CD14-positive monocyte (primary cell): ENCODE data around the gene MMP28. TPM values are rescaled to one million over a fixed set of nuclear protein-coding genes. Genes with fewer than 3 reads are reported as not detected.

Experiments
- DNase-seq, 3 donors: peaks; one replicate each; pipeline ENCODE4 v3.0.0-alpha.2; 2011 to 2022
- H2AFZ ChIP-seq: 2 replicates; pipeline ENCODE4 v1.6.0; 2012; ENCODE audit warnings: mild to moderate bottlenecking, low read depth, low read length, inconsistent platforms; ENCODE audit not compliant: insufficient read depth, poor library complexity, severe bottlenecking
- H3K27ac ChIP-seq, 2 donors: 1 replicate in 1 of 2; 2 replicates in 1 of 2; pipeline ENCODE4 v1.5.1; 2012 to 2013; ENCODE audit warnings: low read length in 2 of 2, control low read depth in 1 of 2, inconsistent platforms in 1 of 2, low read depth in 1 of 2, mild to moderate bottlenecking in 1 of 2
- H3K27me3 ChIP-seq, 2 donors: one replicate each; pipeline versions ENCODE4 v1.6.0 to v1.6.1; 2011 to 2013; ENCODE audit warnings: low read length in 2 of 2; ENCODE audit not compliant: control insufficient read depth in 2 of 2, insufficient read depth in 2 of 2
- H3K36me3 ChIP-seq, 2 donors: replicated peaks in 1 of 2; 1 replicate in 1 of 2; 2 replicates in 1 of 2; pipeline versions ENCODE4 v1.5.1 to v1.6.1; 2012 to 2013; ENCODE audit warnings: low read length in 2 of 2, control low read depth in 1 of 2, inconsistent platforms in 1 of 2, mild to moderate bottlenecking in 1 of 2; ENCODE audit not compliant: insufficient read depth in 2 of 2, control insufficient read depth in 1 of 2
- H3K4me1 ChIP-seq, 2 donors: 1 replicate in 1 of 2; 2 replicates in 1 of 2; pipeline versions ENCODE4 v1.5.1 to v1.6.1; 2012 to 2013; ENCODE audit warnings: low read length in 2 of 2, control low read depth in 1 of 2, inconsistent platforms in 1 of 2, mild to moderate bottlenecking in 1 of 2, moderate library complexity in 1 of 2; ENCODE audit not compliant: insufficient read depth in 2 of 2, control insufficient read depth in 1 of 2
- H3K4me2 ChIP-seq: replicated peaks from 2 replicates; pipeline ENCODE3; 2012; ENCODE audit warnings: low read length, moderate library complexity, mild to moderate bottlenecking; ENCODE audit not compliant: poor library complexity, severe bottlenecking; ENCODE audit errors: extremely low read depth
- H3K4me3 ChIP-seq, 3 experiments: fragments of 200-600 bp in 1 of 3; sonication (generic) in 1 of 3; replicated peaks in 1 of 3; 1 replicate in 2 of 3; 2 replicates in 1 of 3; pipeline ENCODE4 v1.5.1; 2011 to 2013; ENCODE audit warnings: low read length in 3 of 3, mild to moderate bottlenecking in 3 of 3, control low read depth in 2 of 3, low read depth in 2 of 3, inconsistent platforms in 1 of 3, moderate library complexity in 1 of 3
- H3K79me2 ChIP-seq: 2 replicates; pipeline ENCODE4 v1.6.0; 2012; ENCODE audit warnings: mild to moderate bottlenecking, control low read depth, inconsistent platforms, low read length, moderate library complexity; ENCODE audit not compliant: insufficient read depth
- H3K9ac ChIP-seq: 2 replicates; pipeline ENCODE4 v1.6.0; 2017; ENCODE audit warnings: low read length, mild to moderate bottlenecking; ENCODE audit not compliant: insufficient read depth, poor library complexity, severe bottlenecking
- H3K9me3 ChIP-seq, 2 donors: replicated peaks in 1 of 2; 1 replicate in 1 of 2; 2 replicates in 1 of 2; pipeline versions ENCODE4 v1.5.1 to v1.6.1; 2012 to 2013; ENCODE audit warnings: low read length in 2 of 2, control low read depth in 1 of 2; ENCODE audit not compliant: control insufficient read depth in 1 of 2, insufficient read depth in 1 of 2
- H4K20me1 ChIP-seq: 2 replicates; pipeline ENCODE4 v1.6.0; 2012; ENCODE audit warnings: mild to moderate bottlenecking, low read length, control low read depth, moderate library complexity; ENCODE audit not compliant: insufficient read depth
- H3K27ac Mint-ChIP-seq, 7 donors: one replicate each; pipeline ENCODE4 v1.8.0; 2020; ENCODE audit warnings: mild to moderate bottlenecking in 7 of 7, mixed read lengths in 7 of 7, moderate library complexity in 6 of 7, inconsistent platforms in 2 of 7
- H3K27me3 Mint-ChIP-seq, 3 donors: one replicate each; pipeline ENCODE4 v1.8.0; 2021 to 2022; ENCODE audit warnings: low read depth in 3 of 3, mild to moderate bottlenecking in 3 of 3, mixed read lengths in 3 of 3, moderate library complexity in 3 of 3, inconsistent platforms in 1 of 3
- H3K36me3 Mint-ChIP-seq, 2 donors: one replicate each; pipeline ENCODE4 v1.8.0; 2020; ENCODE audit warnings: mixed read lengths in 2 of 2, inconsistent platforms in 1 of 2, mild to moderate bottlenecking in 1 of 2
- H3K4me1 Mint-ChIP-seq: one replicate; pipeline ENCODE4 v1.8.0; 2020; ENCODE audit warnings: mild to moderate bottlenecking, mixed read lengths
- H3K4me3 Mint-ChIP-seq, 2 donors: one replicate each; pipeline ENCODE4 v1.8.0; 2020; ENCODE audit warnings: mild to moderate bottlenecking in 2 of 2, mixed read lengths in 2 of 2, moderate library complexity in 1 of 2
- H3K9me3 Mint-ChIP-seq, 7 donors: one replicate each; pipeline ENCODE4 v1.8.0; 2020 to 2022; ENCODE audit warnings: mixed read lengths in 7 of 7, mild to moderate bottlenecking in 6 of 7, moderate library complexity in 6 of 7, inconsistent platforms in 2 of 7
- WGBS: methylation state at CpG from one replicate; pipeline ENCODE4 v1.1.5; 2013; ENCODE audit warnings: missing lambda C conversion rate; ENCODE audit not compliant: insufficient coverage; 5-methylcytosine and 5-hydroxymethylcytosine counted together
- intact Hi-C, 2 donors: fragments of 100-400 bp; cut with micrococcal nuclease; formaldehyde crosslinking; loops; one replicate each; pipeline versions ENCODE4 v1.15.0 to v1.15.1; 2023
- polyA plus RNA-seq, 3 donors: library from polyadenylated mRNA; depleted of rRNA in 1 of 3; unstranded in 2 of 3; stranded (reverse) in 1 of 3; fragments of 300-500 nt in 2 of 3; fragments of >200 nt in 1 of 3; fragmentation: Illumina TruSeq in 2 of 3; gene quantifications; 1 replicate in 2 of 3; 2 replicates in 1 of 3; pipeline ENCODE4 v1.2.3, GENCODE V29; 2012 to 2021
- TF ChIP-seq, protein P1 (sequence below): fragments of 200-600 bp; IDR thresholded peaks from one replicate; pipeline ENCODE4 v1.8.0; 2022; ENCODE audit warnings: antibody characterized with exemption, mild to moderate bottlenecking

MMP28 gene
- polyA plus RNA-seq, 3 donors, result not detected

- H3K79me2 ChIP-seq, result no peaks in the 10 kb centered on the region
- intact Hi-C loops, result no loop called here
- no peak for DNase-seq
- H3K27ac Mint-ChIP-seq, result peak overlapping the region in 1 of 7 donors; percentile 0
- H3K4me1 Mint-ChIP-seq, result peaks cover 11% of the 10 kb centered on the region
- no peak overlapping the region for H3K27ac ChIP-seq
- H3K27me3 Mint-ChIP-seq, result peaks cover 18 to 25% (median 21%) of the 10 kb centered on the region in 3 donors
- peaks cover 4 to 7% of the 10 kb centered on the region in 2 donors for H3K4me1 ChIP-seq
- H3K9me3 ChIP-seq, result no peaks in the 10 kb centered on the region
- no peak overlapping the region for H3K9ac ChIP-seq
- H3K36me3 Mint-ChIP-seq, result peaks cover 58 to 61% of the 10 kb centered on the region in 2 donors
- H4K20me1 ChIP-seq, result no peaks in the 10 kb centered on the region
- H3K9me3 Mint-ChIP-seq, result peaks cover 0 to 3% (median 0%) of the 10 kb centered on the region in 7 donors
- H2AFZ ChIP-seq, result no peak overlapping the region
- 91% methylated on average over 4 of the region's 5 CpGs for WGBS
- H3K27me3 ChIP-seq, result peaks cover 3 to 18% of the 10 kb centered on the region in 2 donors
- no peak overlapping the region for H3K4me2 ChIP-seq
- no peak overlapping the region for H3K4me3 Mint-ChIP-seq
- TF ChIP-seq, protein P1, sequence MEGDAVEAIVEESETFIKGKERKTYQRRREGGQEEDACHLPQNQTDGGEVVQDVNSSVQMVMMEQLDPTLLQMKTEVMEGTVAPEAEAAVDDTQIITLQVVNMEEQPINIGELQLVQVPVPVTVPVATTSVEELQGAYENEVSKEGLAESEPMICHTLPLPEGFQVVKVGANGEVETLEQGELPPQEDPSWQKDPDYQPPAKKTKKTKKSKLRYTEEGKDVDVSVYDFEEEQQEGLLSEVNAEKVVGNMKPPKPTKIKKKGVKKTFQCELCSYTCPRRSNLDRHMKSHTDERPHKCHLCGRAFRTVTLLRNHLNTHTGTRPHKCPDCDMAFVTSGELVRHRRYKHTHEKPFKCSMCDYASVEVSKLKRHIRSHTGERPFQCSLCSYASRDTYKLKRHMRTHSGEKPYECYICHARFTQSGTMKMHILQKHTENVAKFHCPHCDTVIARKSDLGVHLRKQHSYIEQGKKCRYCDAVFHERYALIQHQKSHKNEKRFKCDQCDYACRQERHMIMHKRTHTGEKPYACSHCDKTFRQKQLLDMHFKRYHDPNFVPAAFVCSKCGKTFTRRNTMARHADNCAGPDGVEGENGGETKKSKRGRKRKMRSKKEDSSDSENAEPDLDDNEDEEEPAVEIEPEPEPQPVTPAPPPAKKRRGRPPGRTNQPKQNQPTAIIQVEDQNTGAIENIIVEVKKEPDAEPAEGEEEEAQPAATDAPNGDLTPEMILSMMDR, result no peak
- H3K36me3 ChIP-seq, result peaks cover 46 to 61% of the 10 kb centered on the region in 2 donors
- no peak overlapping the region for H3K4me3 ChIP-seq
Observed at GRCh38 chr17:35727635-35728034, 67.8 kb downstream of the MMP28 start.

GRCh38 chr17:35726953-35727460 lies 68.4 kb downstream of the MMP28 start:
- H3K4me3 ChIP-seq, result no peak overlapping the region
- no peak overlapping the region for H2AFZ ChIP-seq
- H4K20me1 ChIP-seq, result no peaks in the 10 kb centered on the region
- H3K79me2 ChIP-seq, result no peaks in the 10 kb centered on the region
- 97% methylated on average over 3 of the region's 5 CpGs for WGBS
- Mint-ChIP-seq H3K27me3 (peaks cover 12 to 19% (median 15%) of the 10 kb centered on the region in 3 donors), H3K9me3 (peaks cover 0 to 3% (median 0%) of the 10 kb centered on the region in 7 donors), H3K4me1 (peaks cover 11% of the 10 kb centered on the region), H3K27ac (no peak overlapping the region), H3K36me3 (peaks cover 61 to 63% of the 10 kb centered on the region in 2 donors), H3K4me3 (no peak overlapping the region)
- H3K27me3 ChIP-seq, result peaks cover 3 to 11% of the 10 kb centered on the region in 2 donors
- H3K4me2 ChIP-seq, result no peak overlapping the region
- H3K9me3 ChIP-seq, result no peaks in the 10 kb centered on the region
- no peak for DNase-seq
- TF ChIP-seq, protein P1, result no peak
- H3K4me1 ChIP-seq, result peaks cover 4 to 7% of the 10 kb centered on the region in 2 donors
- intact Hi-C loops, result no loop called here
- peaks cover 51 to 64% of the 10 kb centered on the region in 2 donors for H3K36me3 ChIP-seq
- H3K9ac ChIP-seq, result no peak overlapping the region
- no peak overlapping the region for H3K27ac ChIP-seq
